GM12864 (cell line): ENCODE measurements around the gene VSIG4.
A peak's percentile ranks its signal among the peaks of the same experiment; 100 is the strongest.

ENCODE experiments used
- DNase-seq: peaks from one replicate; pipeline ENCODE4 v3.0.0-alpha.2; 2011; ENCODE audit warnings: low read depth
- H3K4me3 ChIP-seq: 2 replicates; pipeline ENCODE4 v1.5.1; 2011; ENCODE audit warnings: mild to moderate bottlenecking, low read depth, low read length, control low read depth
- TF ChIP-seq, protein P1 (sequence below): IDR thresholded peaks from 2 replicates; pipeline ENCODE4 v1.5.1; 2011; ENCODE audit warnings: low read depth, mild to moderate bottlenecking, moderate library complexity, low read length, control low read depth, inconsistent platforms; ENCODE audit errors: missing control alignments

Gene VSIG4

DNA sequence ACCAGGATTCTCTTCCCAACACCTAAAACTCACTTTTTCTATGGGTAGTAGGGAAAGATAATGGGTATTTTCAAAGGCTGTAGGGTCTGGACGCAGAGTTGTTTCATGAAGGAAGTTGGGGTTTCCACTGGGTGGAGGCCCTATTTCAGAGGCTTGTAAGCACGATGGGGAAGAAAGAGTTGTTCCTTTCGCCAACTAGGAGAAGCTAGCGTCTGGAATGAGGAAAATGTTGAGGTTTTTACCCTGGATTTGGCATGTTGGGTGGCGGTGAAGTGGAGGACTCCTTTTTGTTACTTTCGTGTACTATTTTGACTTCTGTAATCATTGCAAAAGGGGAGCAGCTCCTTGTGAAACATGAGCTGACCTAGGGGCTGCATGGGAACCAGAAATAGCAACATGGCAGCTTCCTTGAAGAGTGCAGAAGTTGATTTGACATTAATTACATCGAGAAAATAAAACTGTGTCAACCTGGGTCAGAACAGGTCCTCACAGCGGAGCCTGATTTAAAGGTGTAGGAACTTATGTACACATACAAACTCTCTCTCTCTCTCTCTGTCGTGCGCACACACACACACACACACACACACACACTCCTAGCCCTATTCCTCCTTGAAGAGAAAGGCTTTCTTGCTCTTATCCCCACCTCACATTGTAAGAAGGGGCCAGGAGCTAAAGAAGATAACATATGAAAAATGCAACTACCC lies 19.1 kb downstream of the VSIG4 start:
- TF ChIP-seq, protein P1, sequence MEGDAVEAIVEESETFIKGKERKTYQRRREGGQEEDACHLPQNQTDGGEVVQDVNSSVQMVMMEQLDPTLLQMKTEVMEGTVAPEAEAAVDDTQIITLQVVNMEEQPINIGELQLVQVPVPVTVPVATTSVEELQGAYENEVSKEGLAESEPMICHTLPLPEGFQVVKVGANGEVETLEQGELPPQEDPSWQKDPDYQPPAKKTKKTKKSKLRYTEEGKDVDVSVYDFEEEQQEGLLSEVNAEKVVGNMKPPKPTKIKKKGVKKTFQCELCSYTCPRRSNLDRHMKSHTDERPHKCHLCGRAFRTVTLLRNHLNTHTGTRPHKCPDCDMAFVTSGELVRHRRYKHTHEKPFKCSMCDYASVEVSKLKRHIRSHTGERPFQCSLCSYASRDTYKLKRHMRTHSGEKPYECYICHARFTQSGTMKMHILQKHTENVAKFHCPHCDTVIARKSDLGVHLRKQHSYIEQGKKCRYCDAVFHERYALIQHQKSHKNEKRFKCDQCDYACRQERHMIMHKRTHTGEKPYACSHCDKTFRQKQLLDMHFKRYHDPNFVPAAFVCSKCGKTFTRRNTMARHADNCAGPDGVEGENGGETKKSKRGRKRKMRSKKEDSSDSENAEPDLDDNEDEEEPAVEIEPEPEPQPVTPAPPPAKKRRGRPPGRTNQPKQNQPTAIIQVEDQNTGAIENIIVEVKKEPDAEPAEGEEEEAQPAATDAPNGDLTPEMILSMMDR = no peak
- DNase-seq = no peak
- no peak overlapping the region for H3K4me3 ChIP-seq

DNA sequence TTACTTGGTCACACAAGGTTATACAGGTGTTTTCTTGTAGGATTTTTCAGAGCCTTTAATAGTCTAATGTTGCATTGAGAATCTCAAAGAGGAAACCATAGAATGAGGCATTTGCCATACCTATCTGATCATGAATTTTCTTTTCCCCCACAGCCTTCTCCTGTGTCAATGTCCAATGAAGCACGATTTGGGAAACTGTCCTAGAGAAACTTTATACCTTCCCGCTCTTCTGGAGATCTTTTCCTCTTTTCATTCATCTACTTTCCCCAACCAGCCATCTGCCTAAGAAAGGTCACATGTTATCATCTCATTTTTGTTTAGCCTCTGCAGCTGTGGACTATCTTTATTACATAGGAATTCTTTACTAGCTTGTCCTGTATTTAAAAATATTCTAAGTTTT lies 19.9 kb downstream of the VSIG4 start:
- TF ChIP-seq, protein P1 = no peak
- DNase-seq = no peak
- H3K4me3 ChIP-seq = no peak overlapping the region

DNA sequence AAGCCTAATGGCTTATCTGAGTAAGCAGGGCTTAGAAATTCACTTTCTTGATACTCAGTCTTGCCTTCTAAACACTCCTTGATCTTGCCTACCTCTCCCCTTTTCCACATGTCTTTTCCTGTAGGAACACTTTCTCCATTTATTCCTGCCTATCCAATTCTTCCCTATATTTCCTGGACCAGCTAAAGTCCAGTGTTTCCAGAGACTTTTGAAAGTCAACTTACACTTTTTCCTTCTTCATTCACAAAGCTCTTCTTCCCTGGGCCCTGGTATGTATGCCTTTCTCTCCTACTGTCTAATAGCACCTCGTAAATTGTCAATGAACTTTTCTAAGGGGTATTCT lies 20.6 kb downstream of the VSIG4 start:
- DNase-seq = no peak
- TF ChIP-seq, protein P1 = no peak
- no peak overlapping the region for H3K4me3 ChIP-seq

DNA sequence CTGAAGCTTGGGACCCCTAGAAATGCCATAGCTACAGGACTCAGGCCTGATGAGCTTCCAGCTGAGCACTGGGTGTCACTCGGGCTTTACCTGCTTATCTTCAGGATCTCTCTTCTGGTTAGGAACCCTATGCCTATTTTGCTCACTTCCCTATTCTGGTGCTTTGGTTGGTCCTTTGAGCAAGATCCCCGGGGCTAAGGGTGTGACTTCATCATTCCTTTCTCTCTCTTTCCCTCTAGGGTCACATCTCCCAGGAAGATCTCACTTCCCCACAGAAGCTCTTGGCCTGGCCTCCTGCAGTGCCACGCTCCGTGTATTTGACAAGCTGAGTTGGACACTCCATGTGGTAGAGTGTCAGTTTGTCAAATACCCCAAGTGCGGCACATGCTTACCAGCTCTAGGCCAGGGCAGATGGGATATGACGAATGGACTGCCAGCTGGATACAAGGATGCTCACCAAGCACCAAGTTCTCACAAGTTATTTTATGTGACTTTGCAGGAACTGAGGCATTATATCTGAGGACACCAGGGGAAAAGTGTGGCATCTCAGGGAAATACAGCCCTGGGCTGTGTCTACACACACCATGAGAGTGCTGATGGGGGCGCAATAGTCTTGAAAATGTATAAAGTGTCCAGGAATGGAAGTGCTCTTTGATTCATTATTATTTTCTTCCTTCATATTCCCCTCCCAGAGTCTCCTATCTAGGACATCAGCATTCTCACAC lies 21.1 kb downstream of the VSIG4 start:
- DNase-seq = no peak
- TF ChIP-seq, protein P1 = no peak
- H3K4me3 ChIP-seq = no peak overlapping the region

DNA sequence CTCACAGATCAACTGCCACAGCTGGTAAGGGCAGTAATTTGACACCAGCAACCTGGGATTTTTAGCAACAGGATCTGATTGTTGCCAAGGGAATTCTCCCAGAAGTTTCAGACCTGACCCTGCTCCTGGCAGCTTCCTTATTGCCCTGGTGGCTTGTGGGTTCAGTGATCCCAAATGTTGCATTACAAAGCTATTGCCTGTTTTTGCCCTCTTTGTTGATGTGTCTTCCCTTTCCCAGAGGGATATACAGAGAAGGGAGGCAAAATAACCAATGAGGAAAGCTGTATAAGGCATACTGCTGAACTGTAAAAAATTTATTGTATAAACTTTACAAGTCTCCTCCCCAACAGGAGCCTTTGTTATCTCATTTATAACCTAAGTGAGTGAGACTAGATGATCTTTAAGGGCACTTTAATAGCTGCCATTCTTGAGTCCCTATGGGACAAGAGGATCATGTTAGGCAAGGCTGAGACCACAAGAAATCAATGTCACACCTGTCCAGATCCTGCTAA lies 22.2 kb downstream of the VSIG4 start:
- DNase-seq = no peak
- TF ChIP-seq, protein P1 = no peak

DNA sequence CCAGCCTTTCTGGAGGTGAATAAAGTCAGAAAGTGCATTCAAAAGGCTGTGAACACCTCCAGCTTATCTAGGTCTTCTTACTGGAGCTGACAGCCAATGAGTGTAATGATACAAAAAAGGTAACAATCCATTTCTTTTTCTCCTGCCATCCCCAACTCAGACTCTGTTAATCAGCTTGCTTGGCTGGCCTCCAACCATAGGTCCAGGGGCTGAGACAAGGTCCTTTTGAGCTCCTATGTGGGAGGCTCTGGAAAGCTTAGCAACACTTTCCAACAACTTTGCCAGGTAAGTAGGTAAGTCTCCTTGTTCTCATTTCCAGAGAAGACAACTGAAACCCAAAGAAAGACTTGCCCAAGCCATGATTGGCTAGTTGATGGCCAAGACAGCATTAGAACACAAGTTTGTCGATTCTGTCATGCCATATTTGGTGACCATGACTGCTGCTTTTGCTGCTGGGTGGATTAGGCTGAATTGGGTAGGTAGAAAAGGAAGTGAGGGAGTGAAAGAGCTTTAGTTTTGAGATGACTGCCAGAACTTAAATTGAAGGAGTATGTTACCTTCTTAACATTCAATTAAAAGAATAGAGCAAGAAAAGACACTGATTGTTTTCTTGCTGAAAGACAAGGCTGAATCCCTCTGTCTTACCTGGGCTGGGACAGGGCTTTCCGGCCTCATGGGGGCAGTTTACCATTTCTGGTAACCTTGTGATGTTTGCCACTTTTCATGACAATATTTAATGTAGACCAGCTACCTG lies 22.8 kb downstream of the VSIG4 start:
- no peak for DNase-seq
- TF ChIP-seq, protein P1 = no peak

More for the DNA sequence above, 22.2 kb downstream of the VSIG4 start:
- H3K4me3 ChIP-seq = peak overlapping the region; percentile 27

More for the DNA sequence above, 22.8 kb downstream of the VSIG4 start:
- peak overlapping the region; percentile 54 for H3K4me3 ChIP-seq
